NCI-H460 (cell line): ENCODE data around the gene LNPK. TPM values are rescaled to one million over a fixed set of nuclear protein-coding genes. Genes with fewer than 3 reads are reported as not detected.
"Not testable (repeated sequence)": the region's sequence is repeated elsewhere in the genome, so short reads cannot be mapped to it uniquely, and the experiment has no call there.

Experiments used
- DNase-seq: peaks from one replicate; pipeline ENCODE4 v3.0.0-alpha.2; 2016; ENCODE audit warnings: low read depth; ENCODE audit errors: extremely low read depth
- polyA plus RNA-seq: library from polyadenylated mRNA; depleted of rRNA; stranded (reverse); fragments of >200 nt; gene quantifications from 2 replicates; pipeline ENCODE4 v1.2.3, GENCODE V29; 2014; cell fraction: nucleus; rRNA removed
- total RNA-seq: library from RNA; depleted of rRNA; stranded (reverse); fragments of >200 nt; shearing (Covaris generic); gene quantifications from 2 replicates; pipeline ENCODE4 v1.2.3, GENCODE V29; 2014; rRNA removed

Gene LNPK, protein sequence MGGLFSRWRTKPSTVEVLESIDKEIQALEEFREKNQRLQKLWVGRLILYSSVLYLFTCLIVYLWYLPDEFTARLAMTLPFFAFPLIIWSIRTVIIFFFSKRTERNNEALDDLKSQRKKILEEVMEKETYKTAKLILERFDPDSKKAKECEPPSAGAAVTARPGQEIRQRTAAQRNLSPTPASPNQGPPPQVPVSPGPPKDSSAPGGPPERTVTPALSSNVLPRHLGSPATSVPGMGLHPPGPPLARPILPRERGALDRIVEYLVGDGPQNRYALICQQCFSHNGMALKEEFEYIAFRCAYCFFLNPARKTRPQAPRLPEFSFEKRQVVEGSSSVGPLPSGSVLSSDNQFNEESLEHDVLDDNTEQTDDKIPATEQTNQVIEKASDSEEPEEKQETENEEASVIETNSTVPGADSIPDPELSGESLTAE
- 20.8 and 24.0 TPM in 2 replicates for total RNA-seq
- 15.6 and 835 TPM in 2 replicates for polyA plus RNA-seq

GRCh38 chr2:176001916-176002687, at the start of gene LNPK:
TSS of gene LNPK (minus strand) at chr2:176002267. CDS start at chr2:175995584, 6,683 bp downstream.
- peak; percentile 85 for DNase-seq

DNA sequence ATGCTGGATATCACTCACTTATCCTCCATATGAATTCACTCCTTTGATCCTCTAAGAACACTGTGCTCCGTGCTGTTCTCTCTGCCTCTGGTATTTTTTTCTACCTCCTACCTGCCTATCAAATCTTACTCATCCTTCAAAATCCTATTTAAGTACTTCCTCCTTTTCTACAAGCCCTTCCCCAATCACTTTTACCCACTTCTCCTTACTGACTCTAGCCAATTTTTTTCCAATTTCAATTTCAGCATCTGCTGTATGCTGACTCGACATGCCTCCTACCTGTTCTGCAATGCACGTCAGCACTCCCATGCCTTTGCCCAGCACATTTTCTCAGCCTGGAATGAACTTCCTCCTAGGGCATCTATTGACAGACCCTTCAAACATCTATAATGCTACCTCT, 37.3 kb upstream of the LNPK start:
- no peak for DNase-seq

GRCh38 chr2:176038694-176039093, 36.6 kb upstream of the LNPK start:
- no peak for DNase-seq

DNA sequence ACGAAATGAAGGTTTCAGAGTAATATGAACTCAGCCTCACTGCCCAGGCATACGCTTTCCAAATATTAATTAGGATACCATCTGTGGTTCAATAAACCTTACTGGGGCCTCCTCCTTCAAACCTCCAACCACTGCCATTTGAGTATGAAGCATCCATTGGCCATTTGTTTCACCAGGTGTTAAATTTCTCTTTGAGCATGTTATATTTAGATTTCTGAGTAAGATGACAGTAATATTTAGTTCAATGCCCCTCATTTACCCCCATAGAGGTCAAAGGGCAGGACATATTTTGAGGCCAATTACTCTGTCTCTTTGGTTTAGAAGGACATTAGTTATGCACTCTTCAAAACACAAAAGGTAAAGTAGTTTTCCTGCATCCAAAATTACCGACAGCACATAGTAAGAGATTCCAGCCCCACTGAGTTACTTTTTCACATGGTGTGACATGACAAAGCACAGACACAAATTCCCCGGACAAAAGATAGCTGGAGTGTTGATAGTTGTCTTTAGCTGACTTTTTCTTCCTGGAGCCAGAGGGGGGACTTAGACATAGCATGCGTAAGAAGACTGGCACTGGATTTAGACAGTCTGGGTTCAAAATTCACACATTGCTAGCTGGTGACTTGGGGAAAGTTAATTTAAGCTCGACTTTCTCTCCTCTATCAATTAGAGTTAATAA, 33.1 kb upstream of the LNPK start:
- no peak for DNase-seq

- DNase-seq, result no peak
These were observed 25.7 kb upstream of the LNPK start for GRCh38 chr2:176027806-176028205.

DNA sequence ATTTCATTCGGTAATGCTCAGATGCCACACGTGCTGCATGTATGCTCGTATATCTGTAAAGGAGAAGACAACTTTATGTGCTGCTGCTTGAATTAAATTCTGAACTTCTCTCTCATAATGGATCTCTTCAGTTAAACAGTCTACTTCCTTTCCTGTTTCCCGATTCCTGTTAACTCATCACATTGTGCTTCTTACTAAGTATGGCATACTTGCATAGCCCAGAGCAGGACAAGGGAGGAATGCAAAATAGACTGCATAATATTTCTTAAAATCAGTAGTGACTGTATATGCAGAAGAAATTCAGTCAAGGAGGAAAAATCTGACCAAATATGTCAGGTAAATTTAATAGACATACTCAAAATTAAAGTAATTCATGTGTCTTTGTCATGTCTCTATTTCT, 23.9 kb upstream of the LNPK start:
- DNase-seq, result no peak

DNA sequence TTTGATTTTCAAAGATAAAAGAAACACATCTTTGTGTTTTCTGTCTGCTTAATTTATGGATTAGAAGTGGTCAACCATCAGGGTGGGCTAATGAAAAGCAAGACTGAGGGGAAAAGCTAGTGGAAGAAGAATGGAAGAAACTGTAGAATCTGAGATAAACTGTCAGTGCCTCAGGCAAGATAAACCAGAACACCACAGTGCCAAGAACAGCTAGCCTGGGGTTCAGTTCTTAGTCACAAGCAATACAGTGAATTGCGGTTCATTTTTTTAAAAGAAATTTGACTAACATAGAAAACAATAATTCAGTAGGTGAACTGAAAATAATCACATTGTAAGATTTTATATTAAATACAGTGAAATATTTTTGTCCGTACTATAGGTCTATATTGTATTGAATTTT, 22.0 kb upstream of the LNPK start:
- DNase-seq, result no peak

DNA sequence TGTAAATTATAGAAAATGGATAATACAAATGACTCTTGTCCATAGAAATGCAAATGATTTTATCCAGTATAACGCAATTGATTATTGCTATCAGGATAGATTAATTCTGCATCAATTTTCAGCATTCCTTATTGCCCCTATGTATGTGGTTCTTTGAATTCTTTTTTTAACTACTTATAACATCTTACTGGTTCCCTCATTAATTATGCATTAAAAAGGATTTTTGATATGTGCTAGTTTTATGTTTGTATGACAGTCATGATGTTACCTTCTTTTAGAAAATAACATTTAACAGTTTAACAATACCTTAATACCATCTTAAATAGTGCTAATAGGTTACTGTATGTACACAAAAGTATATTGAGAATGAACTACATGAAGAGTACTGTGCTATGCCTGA, 20.0 kb upstream of the LNPK start:
- no peak for DNase-seq

- no peak for DNase-seq
These were observed 18.3 kb upstream of the LNPK start for GRCh38 chr2:176020400-176020799.

- no peak for DNase-seq
These were observed 16.6 kb upstream of the LNPK start for GRCh38 chr2:176018708-176019107.

GRCh38 chr2:176009445-176009844, 7.4 kb upstream of the LNPK start:
- DNase-seq, result no peak

GRCh38 chr2:176004934-176005333, 2.9 kb upstream of the LNPK start:
- no peak for DNase-seq

DNA sequence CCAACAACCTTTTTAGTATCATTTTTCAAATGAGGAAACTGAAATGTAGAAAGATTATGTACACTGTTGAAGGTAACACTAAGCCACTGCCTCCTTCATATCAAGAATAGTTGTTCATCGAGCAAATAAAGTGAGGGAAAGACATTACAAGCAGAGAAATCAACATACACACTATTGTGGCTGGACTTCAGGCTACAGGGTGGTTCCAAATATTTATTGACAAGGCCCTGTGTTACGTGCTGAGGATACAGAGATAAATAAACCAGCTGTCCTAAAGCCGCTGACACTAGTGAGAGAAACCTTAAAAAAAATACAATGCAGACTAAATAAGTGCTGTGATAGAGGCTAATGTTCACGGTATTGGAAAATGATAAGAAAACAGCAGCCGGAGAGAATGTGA, 1.9 kb upstream of the LNPK start:
- no peak for DNase-seq

GRCh38 chr2:176002688-176003210, 682 bp upstream of the LNPK start:
- DNase-seq, result peak; percentile 1

GRCh38 chr2:176001281-176001915, 669 bp downstream of the LNPK start:
- peak; percentile 15 for DNase-seq

- DNase-seq, result no peak
These were observed 2.7 kb downstream of the LNPK start for GRCh38 chr2:175999283-175999819.

DNA sequence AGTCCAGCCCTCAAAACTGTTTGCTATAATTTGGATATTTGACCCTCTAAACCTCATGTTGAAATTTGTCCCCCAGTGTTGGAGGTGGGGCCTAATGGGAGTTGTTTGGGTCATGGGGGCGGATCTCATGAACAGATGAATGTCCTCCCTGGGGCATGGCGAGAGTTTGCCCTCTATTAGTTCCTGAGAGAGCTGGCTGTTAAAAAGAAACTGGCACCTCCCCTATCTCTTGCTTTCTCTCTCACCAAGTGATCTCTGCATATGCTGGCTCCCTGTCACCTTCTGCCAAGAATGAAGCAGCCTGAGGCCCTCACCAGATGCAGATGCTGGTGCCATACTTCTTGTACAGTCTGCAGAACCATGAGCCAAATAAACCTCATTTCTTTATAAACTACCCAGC, 12.0 kb downstream of the LNPK start:
- no peak for DNase-seq

GRCh38 chr2:175987126-175987525, 14.9 kb downstream of the LNPK start:
- not testable (repeated sequence) for DNase-seq

DNA sequence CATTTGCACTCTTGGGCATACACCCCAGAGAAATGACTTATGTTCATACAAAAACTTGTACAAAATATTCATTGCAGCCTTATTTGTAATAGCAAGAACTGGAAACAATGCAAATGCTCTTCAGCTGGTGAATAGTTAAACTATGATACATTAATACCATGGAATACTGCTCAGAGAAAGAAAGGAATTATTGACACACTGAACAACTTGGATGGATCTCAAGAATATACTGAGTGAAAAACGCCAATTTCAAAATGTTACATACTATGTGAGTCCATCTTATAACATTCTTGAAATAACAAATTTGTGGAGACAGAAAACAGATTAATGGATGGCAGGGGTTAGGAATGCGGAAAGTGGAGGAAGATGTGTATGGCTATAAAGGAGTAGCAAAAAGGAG, 17.2 kb downstream of the LNPK start:
- DNase-seq, result no peak

GRCh38 chr2:175981551-175981950, 20.5 kb downstream of the LNPK start:
- no peak for DNase-seq
